ENCODE measurements around the gene TNFAIP8L3. TPM values are rescaled to one million over a fixed set of nuclear protein-coding genes. Genes with fewer than 3 reads are reported as not detected.
A peak's percentile ranks its signal among the peaks of the same experiment; 100 is the strongest.

TNFAIP8L3 gene
- total and polyA plus RNA-seq, 4 donors = 24.5 to 48.4 (median 27.2) TPM

GRCh38 chr15:51121631-51122225 lies 27.0 kb upstream of the TNFAIP8L3 start:
- Histone ChIP-seq H3K4me3 (ENCODE audit: low read length in 2 of 2) (no peak overlapping the region), H3K36me3 (ENCODE audit: control insufficient read depth in 1 of 2, insufficient read depth in 2 of 2, low read length in 1 of 2) (no peaks in the 10 kb centered on the region), H3K27ac (ENCODE audit: low read depth in 1 of 2, low read length in 2 of 2) (no peak overlapping the region), H3K27me3 (ENCODE audit: control insufficient read depth in 1 of 2, insufficient read depth in 2 of 2, low read length in 1 of 2) (no peaks in the 10 kb centered on the region), H3K9me3 (ENCODE audit: control insufficient read depth, low read length) (no peaks in the 10 kb centered on the region), H3K4me1 (ENCODE audit: control insufficient read depth in 1 of 2, insufficient read depth in 2 of 2, low read length in 2 of 2) (peaks cover 1 to 7% of the 10 kb centered on the region in 2 donors)
- intact Hi-C loops (cut with DNase I) = no loop called here
- ATAC-seq (ENCODE audit: low FRiP score) (no peak), DNase-seq (no peak)
- WGBS, 2 donors = 97 to 100% methylated on average over 1 of the region's 1 CpG

- intact Hi-C loops (cut with DNase I) = no loop called here
- H3K27ac ChIP-seq (ENCODE audit: low read depth in 1 of 2, low read length in 2 of 2) = peak overlapping the region in 1 of 2 donors; percentile 8
- DNase-seq (peak; percentile 80 to 86), ATAC-seq (ENCODE audit: low FRiP score) (peak; percentile 86)
- H3K9me3 ChIP-seq (ENCODE audit: control insufficient read depth, low read length) = no peaks in the 10 kb centered on the region
- H3K4me1 ChIP-seq (ENCODE audit: control insufficient read depth in 1 of 2, insufficient read depth in 2 of 2, low read length in 2 of 2) = peaks cover 1 to 7% of the 10 kb centered on the region in 2 donors
- H3K27me3 ChIP-seq (ENCODE audit: control insufficient read depth in 1 of 2, insufficient read depth in 2 of 2, low read length in 1 of 2) = no peaks in the 10 kb centered on the region
- no peaks in the 10 kb centered on the region for H3K36me3 ChIP-seq (ENCODE audit: control insufficient read depth in 1 of 2, insufficient read depth in 2 of 2, low read length in 1 of 2)
- 17 to 37% methylated on average over 2 of the region's 2 CpGs for WGBS, 2 donors
- no peak overlapping the region for H3K4me3 ChIP-seq (ENCODE audit: low read length in 2 of 2)
Measured at GRCh38 chr15:51121118-51121517, 26.4 kb upstream of the TNFAIP8L3 start.

GRCh38 chr15:51119120-51119519 lies 24.4 kb upstream of the TNFAIP8L3 start:
- H3K27ac ChIP-seq (ENCODE audit: low read depth in 1 of 2, low read length in 2 of 2) = no peak overlapping the region
- H3K9me3 ChIP-seq (ENCODE audit: control insufficient read depth, low read length) = no peaks in the 10 kb centered on the region
- intact Hi-C loops (cut with DNase I) = no loop called here
- DNase-seq = no peak
- H3K27me3 ChIP-seq (ENCODE audit: control insufficient read depth in 1 of 2, insufficient read depth in 2 of 2, low read length in 1 of 2) = no peaks in the 10 kb centered on the region
- no peak overlapping the region for H3K4me3 ChIP-seq (ENCODE audit: low read length in 2 of 2)
- no peaks in the 10 kb centered on the region for H3K36me3 ChIP-seq (ENCODE audit: control insufficient read depth in 1 of 2, insufficient read depth in 2 of 2, low read length in 1 of 2)
- H3K4me1 ChIP-seq (ENCODE audit: control insufficient read depth in 1 of 2, insufficient read depth in 2 of 2, low read length in 2 of 2) = peaks cover 5 to 11% of the 10 kb centered on the region in 2 donors
- WGBS, 2 donors = 61 to 75% methylated on average over 3 of the region's 3 CpGs
- no peak for ATAC-seq (ENCODE audit: low FRiP score)

- H3K27me3 ChIP-seq (ENCODE audit: control insufficient read depth in 1 of 2, insufficient read depth in 2 of 2, low read length in 1 of 2) = no peaks in the 10 kb centered on the region
- H3K4me1 ChIP-seq (ENCODE audit: control insufficient read depth in 1 of 2, insufficient read depth in 2 of 2, low read length in 2 of 2) = peaks cover 5 to 11% of the 10 kb centered on the region in 2 donors
- ATAC-seq (ENCODE audit: low FRiP score) = no peak
- no peak overlapping the region for H3K27ac ChIP-seq (ENCODE audit: low read depth in 1 of 2, low read length in 2 of 2)
- DNase-seq = no peak
- H3K9me3 ChIP-seq (ENCODE audit: control insufficient read depth, low read length) = no peaks in the 10 kb centered on the region
- WGBS, 2 donors = 98 to 100% methylated on average over 1 of the region's 1 CpG
- intact Hi-C loops (cut with DNase I) = no loop called here
- H3K36me3 ChIP-seq (ENCODE audit: control insufficient read depth in 1 of 2, insufficient read depth in 2 of 2, low read length in 1 of 2) = no peaks in the 10 kb centered on the region
- H3K4me3 ChIP-seq (ENCODE audit: low read length in 2 of 2) = no peak overlapping the region
Measured at GRCh38 chr15:51117270-51117669, 22.6 kb upstream of the TNFAIP8L3 start.

GRCh38 chr15:51114437-51115119 lies 19.9 kb upstream of the TNFAIP8L3 start:
- H3K27me3 ChIP-seq (ENCODE audit: control insufficient read depth in 1 of 2, insufficient read depth in 2 of 2, low read length in 1 of 2) = no peaks in the 10 kb centered on the region
- H3K36me3 ChIP-seq (ENCODE audit: control insufficient read depth in 1 of 2, insufficient read depth in 2 of 2, low read length in 1 of 2) = no peaks in the 10 kb centered on the region
- ATAC-seq (ENCODE audit: low FRiP score) (no peak), DNase-seq (peak in 1 of 2 donors; percentile 50)
- peak overlapping the region; percentile 34 to 85 for H3K27ac ChIP-seq (ENCODE audit: low read depth in 1 of 2, low read length in 2 of 2)
- whole genome bisulfite sequencing, 2 donors = 20 to 25% methylated on average over 5 of the region's 5 CpGs
- intact Hi-C loops (cut with DNase I) = loop anchor here in 1 of 2 donors (5.0 kb wide), 1 partner anchor 48 kb away; no protein-coding TSS in a partner anchor
- H3K4me1 ChIP-seq (ENCODE audit: control insufficient read depth in 1 of 2, insufficient read depth in 2 of 2, low read length in 2 of 2) = peaks cover 3 to 10% of the 10 kb centered on the region in 2 donors
- H3K4me3 ChIP-seq (ENCODE audit: low read length in 2 of 2) = no peak overlapping the region
- no peaks in the 10 kb centered on the region for H3K9me3 ChIP-seq (ENCODE audit: control insufficient read depth, low read length)

- H3K9me3 ChIP-seq (ENCODE audit: control insufficient read depth, low read length) = no peaks in the 10 kb centered on the region
- H3K27ac ChIP-seq (ENCODE audit: low read depth in 1 of 2, low read length in 2 of 2) = no peak overlapping the region
- no peaks in the 10 kb centered on the region for H3K27me3 ChIP-seq (ENCODE audit: control insufficient read depth in 1 of 2, insufficient read depth in 2 of 2, low read length in 1 of 2)
- H3K4me3 ChIP-seq (ENCODE audit: low read length in 2 of 2) = no peak overlapping the region
- ATAC-seq (ENCODE audit: low FRiP score) = no peak
- intact Hi-C loops (cut with DNase I) = loop anchor here in 1 of 2 donors (5.0 kb wide), 1 partner anchor 50 kb away; no protein-coding TSS in a partner anchor
- no peaks in the 10 kb centered on the region for H3K36me3 ChIP-seq (ENCODE audit: control insufficient read depth in 1 of 2, insufficient read depth in 2 of 2, low read length in 1 of 2)
- H3K4me1 ChIP-seq (ENCODE audit: control insufficient read depth in 1 of 2, insufficient read depth in 2 of 2, low read length in 2 of 2) = peaks cover 6 to 10% of the 10 kb centered on the region in 2 donors
- whole genome bisulfite sequencing, 2 donors = 55 to 60% methylated on average over 1 of the region's 1 CpG
- no peak for DNase-seq
Measured at GRCh38 chr15:51112078-51112477, 17.4 kb upstream of the TNFAIP8L3 start.

GRCh38 chr15:51111061-51111460 lies 16.4 kb upstream of the TNFAIP8L3 start:
- peaks cover 6 to 10% of the 10 kb centered on the region in 2 donors for H3K4me1 ChIP-seq (ENCODE audit: control insufficient read depth in 1 of 2, insufficient read depth in 2 of 2, low read length in 2 of 2)
- H3K4me3 ChIP-seq (ENCODE audit: low read length in 2 of 2) = no peak overlapping the region
- WGBS, 2 donors = 42 to 44% methylated on average over 2 of the region's 2 CpGs
- intact Hi-C loops (cut with DNase I) = loop anchor here in 1 of 2 donors (5.0 kb wide), 1 partner anchor 51 kb away; no protein-coding TSS in a partner anchor
- ATAC-seq (ENCODE audit: low FRiP score) (no peak), DNase-seq (no peak)
- no peak overlapping the region for H3K27ac ChIP-seq (ENCODE audit: low read depth in 1 of 2, low read length in 2 of 2)
- H3K27me3 ChIP-seq (ENCODE audit: control insufficient read depth in 1 of 2, insufficient read depth in 2 of 2, low read length in 1 of 2) = no peaks in the 10 kb centered on the region
- no peaks in the 10 kb centered on the region for H3K36me3 ChIP-seq (ENCODE audit: control insufficient read depth in 1 of 2, insufficient read depth in 2 of 2, low read length in 1 of 2)
- H3K9me3 ChIP-seq (ENCODE audit: control insufficient read depth, low read length) = no peaks in the 10 kb centered on the region

GRCh38 chr15:51110171-51110570 lies 15.5 kb upstream of the TNFAIP8L3 start:
- Histone ChIP-seq H3K36me3 (ENCODE audit: control insufficient read depth in 1 of 2, insufficient read depth in 2 of 2, low read length in 1 of 2) (no peaks in the 10 kb centered on the region), H3K9me3 (ENCODE audit: control insufficient read depth, low read length) (no peaks in the 10 kb centered on the region), H3K27me3 (ENCODE audit: control insufficient read depth in 1 of 2, insufficient read depth in 2 of 2, low read length in 1 of 2) (no peaks in the 10 kb centered on the region), H3K4me1 (ENCODE audit: control insufficient read depth in 1 of 2, insufficient read depth in 2 of 2, low read length in 2 of 2) (peaks cover 3 to 7% of the 10 kb centered on the region in 2 donors), H3K27ac (ENCODE audit: low read depth in 1 of 2, low read length in 2 of 2) (peak overlapping the region; percentile 96 to 100), H3K4me3 (ENCODE audit: low read length in 2 of 2) (no peak overlapping the region)
- DNase-seq = no peak
- no peak for ATAC-seq (ENCODE audit: low FRiP score)
- WGBS, 2 donors = 98 to 100% methylated on average over 3 of the region's 3 CpGs
- intact Hi-C loops (cut with DNase I) = loop anchor here in 1 of 2 donors (5.0 kb wide), 1 partner anchor 52 kb away; no protein-coding TSS in a partner anchor
